GM18867 (cell line): ENCODE data around the gene DPY19L3.
"Not testable (repeated sequence)": the region's sequence is repeated elsewhere in the genome, so short reads cannot be mapped to it uniquely, and the experiment has no call there.

Source experiments
- ATAC-seq: cut with Tn5 transposase; IDR thresholded peaks from one replicate; pipeline ENCODE4 v1.9.1; 2021; ENCODE audit warnings: mild to moderate bottlenecking, moderate library complexity; ENCODE audit not compliant: unreplicated experiment

DPY19L3 gene

DNA sequence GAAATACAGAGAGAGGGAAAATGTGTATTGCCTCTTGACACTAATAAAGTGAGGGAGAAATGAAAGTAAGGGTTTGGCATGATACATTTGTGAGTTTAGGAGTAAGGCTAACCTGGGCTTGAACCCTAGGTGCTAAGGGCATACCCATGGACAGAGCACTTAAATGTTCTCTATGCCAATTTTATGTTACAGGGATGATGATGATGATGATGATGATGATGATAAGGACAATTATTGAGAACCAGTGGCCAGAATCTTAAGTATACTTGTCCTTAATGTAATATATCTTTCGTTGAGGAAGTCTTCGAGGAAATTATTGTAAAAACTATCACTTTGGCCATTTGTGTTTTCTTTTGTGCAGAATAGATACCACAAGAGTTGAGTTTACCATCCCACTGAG is 33.2 kb downstream of the DPY19L3 start:
- ATAC-seq, result no peak

DNA sequence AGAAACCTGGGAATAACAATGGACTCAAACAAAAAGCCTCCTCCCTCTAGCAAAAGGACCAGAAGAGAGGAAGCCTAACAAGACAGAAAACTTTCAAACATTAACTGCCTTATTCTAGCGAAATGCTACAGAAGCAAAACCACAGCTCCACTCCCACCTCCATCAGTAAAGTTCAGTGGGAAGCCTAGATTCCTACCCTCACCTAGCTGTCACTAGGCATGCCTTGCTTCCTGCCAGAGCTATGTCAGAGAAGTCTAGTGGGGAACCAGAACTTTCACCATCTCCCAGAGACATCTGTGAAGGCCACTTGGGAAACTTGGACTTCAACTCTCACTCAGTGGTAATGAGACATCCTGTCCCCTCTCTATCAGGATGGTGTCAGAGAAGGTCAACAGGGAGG is 37.1 kb downstream of the DPY19L3 start:
- no peak for ATAC-seq

GRCh38 chr19:32447534-32447933 is 42.0 kb downstream of the DPY19L3 start:
- not testable (repeated sequence) for ATAC-seq

- ATAC-seq, result no peak
These were observed 42.5 kb downstream of the DPY19L3 start for GRCh38 chr19:32448026-32448425.

GRCh38 chr19:32450217-32450616 is 44.6 kb downstream of the DPY19L3 start:
- no peak for ATAC-seq

DNA sequence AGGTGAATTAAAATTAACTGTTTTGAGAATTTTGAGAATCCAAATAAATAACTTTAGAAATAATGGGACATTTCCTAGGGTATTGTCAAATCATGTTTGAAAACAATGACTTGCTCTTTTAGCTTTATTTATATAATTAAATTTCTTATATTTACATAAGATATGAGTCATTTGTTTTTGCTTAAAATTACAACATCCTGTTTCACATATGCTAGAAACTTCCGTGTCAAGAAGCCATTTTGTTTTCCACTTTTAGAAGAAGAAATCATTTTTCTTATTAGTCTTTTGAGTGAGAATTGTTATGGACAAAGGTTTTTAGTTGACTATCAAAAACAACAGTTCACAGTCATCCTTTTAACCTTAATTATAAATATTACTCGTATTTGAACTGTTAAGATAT is 48.2 kb downstream of the DPY19L3 start:
- ATAC-seq, result no peak

DNA sequence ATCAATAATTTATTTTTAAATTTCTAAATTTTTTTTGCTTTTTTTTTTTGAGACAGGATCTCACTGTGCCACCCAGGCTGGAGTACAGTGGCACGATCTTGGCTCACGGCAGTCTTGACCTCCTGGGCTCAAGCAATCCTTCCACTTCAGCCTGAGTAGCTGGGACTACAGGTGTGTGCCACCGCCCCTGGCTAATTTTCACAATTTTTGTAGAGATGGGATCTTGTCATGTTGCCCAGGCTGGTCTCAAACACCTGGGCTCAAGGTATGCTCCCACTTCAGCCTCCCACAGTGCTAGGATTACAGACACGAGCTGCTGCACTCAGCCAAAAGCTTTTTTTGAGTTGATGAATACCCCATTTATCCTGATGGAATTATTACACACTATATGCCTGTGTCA is 50.8 kb downstream of the DPY19L3 start:
- no peak for ATAC-seq

DNA sequence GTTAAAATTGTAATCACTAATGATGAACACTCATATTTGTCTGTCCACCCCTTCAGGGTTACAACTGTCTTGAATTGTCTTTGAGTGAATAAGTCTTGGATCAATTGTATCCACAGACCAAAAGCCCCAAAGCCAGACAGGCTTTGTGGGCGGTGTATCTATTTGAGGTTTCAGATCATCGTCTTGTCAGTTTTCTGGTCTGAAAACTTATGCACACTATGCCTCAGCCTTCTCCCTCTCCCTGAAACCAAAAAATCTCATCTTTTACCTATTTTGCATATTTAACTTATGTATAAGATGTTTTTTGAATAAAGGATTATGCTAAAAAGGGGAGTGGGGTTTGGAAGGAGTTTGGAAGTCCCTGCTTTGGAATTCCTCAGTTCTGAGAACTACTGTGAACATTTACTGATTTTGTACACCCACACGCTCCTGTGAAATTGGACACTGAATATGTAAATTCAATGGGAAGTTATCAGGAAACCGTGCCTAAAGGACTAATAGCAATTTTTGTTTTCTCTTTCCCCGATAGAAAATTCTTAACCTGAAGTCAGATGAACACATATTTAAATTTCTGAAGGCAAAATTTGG is 52.1 kb downstream of the DPY19L3 start:
- ATAC-seq, result no peak

DNA sequence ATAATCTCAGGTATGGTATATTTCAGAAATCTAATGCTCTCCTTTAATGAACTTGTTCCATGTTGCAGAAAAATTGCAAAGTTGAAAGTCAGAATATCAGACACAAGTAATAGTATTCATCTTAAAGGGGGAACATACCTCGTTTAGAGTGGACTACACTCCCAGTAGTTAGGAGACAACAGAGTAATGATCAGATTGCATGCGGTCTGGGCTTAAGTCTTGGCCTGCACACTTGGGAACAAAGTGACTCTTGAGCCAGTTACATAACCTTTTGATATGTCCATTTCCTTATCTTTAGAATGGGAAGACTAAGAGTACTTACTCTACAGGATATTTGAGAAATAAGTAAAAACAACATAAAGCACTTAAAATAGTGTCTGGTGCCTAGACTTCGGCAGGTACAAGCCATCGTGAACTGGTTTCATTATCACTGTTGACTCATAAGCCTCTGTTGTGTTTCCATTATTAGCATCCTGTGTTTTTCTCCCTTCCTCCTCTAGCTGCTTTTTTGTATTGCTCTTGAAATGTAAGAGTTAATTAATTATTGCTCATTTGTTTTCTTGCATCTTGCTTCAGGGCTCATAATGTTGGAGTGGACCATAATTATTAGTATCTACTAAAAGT is 53.0 kb downstream of the DPY19L3 start:
- peak; percentile 87 for ATAC-seq

GRCh38 chr19:32459204-32459865 is 53.8 kb downstream of the DPY19L3 start:
- ATAC-seq, result no peak

GRCh38 chr19:32460476-32460875 is 54.9 kb downstream of the DPY19L3 start:
- no peak for ATAC-seq

DNA sequence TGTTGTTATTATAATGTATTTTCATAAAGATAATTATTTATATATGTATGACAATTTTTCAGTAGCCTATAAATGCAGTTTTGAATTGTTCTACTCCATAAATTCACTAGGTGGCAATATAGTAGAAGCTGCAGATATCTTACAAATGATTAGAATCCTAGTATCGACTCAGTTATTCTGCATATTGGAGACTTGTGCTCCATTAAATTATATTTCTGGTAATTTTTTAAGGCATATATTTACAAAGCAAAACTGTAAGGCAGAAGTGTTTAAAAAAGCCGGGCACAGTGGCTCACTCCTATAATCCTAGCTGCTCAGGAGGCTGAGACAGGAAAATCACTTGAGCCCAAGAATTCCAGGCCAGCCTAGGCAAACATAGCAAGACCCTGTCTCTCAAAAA is 58.7 kb downstream of the DPY19L3 start:
- ATAC-seq, result no peak

DNA sequence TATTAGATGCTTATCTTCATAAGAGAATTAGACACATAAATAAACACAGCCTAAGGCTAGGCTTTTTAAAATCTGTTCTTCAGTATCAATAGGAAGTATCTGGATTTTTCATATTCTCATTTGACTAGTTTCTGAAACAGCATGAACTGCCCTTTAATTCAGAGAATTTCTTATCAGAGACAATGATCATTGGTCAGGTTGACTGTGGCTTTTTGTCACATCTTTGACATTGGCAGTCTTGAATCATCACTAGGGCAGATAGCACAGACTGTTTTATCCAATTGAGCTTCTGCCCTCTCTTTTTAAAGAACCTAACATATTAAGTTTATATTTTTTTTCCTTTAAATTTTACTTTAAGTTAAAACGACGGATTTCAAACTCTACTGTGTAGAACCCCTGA is 59.6 kb downstream of the DPY19L3 start:
- ATAC-seq, result no peak

DNA sequence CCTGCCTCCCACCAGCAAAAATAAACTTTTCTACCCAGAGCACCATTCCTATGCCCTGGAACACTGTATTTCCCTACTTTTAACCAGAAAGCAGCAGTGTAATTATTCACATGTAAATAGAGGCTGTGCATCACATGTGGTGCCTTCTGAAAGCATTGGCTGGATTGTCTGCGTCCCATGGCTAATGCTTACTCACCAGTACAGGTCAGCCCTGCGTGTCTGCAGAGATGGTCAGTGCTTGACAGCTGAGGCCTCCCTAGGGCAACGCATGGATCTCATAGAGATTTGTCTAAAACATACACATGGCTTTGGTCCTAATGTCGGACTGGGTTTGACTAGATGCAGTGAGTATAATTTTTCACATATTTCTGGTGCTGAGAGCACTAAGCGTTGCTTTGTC is 64.2 kb downstream of the DPY19L3 start:
- ATAC-seq, result no peak

GRCh38 chr19:32471095-32471494 is 65.5 kb downstream of the DPY19L3 start:
- ATAC-seq, result no peak

- ATAC-seq, result no peak
These were observed 66.2 kb downstream of the DPY19L3 start for GRCh38 chr19:32471811-32472210.

DNA sequence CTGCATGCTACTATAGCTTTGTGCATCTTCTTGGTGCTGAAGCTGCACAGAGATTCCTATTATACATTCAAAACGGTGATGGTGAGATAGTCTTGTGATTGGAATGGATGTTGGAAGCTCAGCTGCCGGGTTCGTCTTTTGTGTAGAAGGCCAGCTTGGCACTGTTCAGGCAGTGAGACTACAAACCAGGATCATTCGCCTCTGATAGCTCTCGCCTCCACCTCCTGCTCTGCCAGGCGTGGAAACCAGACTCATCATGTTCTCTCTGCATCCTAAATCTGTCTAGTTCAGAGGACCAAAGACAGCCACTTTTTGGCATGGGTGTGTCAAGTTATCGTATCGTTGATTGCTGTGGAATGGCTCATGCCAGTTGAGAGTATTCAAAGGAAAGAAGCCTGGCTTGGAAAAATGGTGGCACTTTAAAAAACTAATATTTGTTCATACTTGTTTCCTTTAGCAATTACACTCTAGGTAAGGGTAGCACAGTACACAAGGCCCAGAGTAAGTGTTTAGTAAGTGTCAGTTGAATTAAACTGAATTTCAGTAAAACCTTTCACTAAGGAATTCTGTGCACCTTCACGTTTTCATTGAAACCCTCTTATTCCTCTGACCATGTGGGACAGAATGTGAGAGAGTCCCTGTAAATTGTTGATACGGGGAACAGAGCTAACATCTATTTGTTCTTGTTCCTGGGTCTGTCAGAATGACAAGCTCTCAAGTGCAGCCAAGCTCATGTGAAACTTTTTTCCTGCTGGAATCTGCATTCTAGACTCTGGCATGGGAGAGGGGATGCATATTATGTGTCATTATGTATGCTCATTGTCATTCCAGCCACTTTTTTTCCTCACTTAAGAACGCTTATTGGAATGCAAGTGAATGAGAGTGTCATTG is 69.8 kb downstream of the DPY19L3 start:
- no peak for ATAC-seq

- ATAC-seq, result no peak
These were observed 70.4 kb downstream of the DPY19L3 start for GRCh38 chr19:32476032-32476350.

- ATAC-seq, result no peak
These were observed 74.8 kb downstream of the DPY19L3 start for GRCh38 chr19:32480321-32480720.

DNA sequence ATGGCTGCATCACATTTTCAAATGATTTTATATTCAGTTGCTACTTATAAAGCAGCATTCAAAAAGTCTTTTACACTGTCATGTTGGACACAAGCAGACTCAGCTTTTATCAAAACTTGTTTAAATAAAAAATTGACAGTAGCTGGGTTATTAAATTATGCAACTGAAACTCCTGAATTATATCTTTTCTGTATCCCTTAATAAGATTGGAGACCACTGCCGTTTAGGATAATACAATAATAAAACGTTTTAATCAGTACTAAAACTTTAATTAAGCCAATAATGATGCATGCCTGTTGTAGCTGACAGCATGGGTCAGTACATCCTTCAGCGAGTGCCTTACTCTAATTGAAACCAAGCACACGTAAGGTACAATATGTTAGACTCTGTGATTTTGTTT is 78.0 kb downstream of the DPY19L3 start:
- no peak for ATAC-seq

- ATAC-seq, result no peak
These were observed 84.4 kb downstream of the DPY19L3 start for GRCh38 chr19:32489971-32490370.

GRCh38 chr19:32497391-32497790 is 91.8 kb downstream of the DPY19L3 start:
- ATAC-seq, result no peak
